Omental fat pad (tissue), 4 donors: ENCODE results near the gene ITPR3. TPM values are rescaled to one million over a fixed set of nuclear protein-coding genes. Genes with fewer than 3 reads are reported as not detected.

Source experiments
- ATAC-seq: fragments of 150-250 bp; one replicate; pipeline ENCODE4 v1.9.1; 2016; ENCODE audit warnings: mild to moderate bottlenecking, moderate library complexity; ENCODE audit not compliant: low FRiP score
- DNase-seq: peaks from one replicate; pipeline ENCODE4 v3.0.0-alpha.2; 2019; ENCODE audit warnings: low spot score
- total RNA-seq, 4 donors: library from RNA; depleted of rRNA; stranded (reverse); fragments of >200 nt; gene quantifications; one replicate each; pipeline ENCODE4 v1.1.0, GENCODE V29; 2016
- TF ChIP-seq, protein P1 (sequence below), 3 donors: fragments of 450-650 bp; IDR thresholded peaks; one replicate each; pipeline ENCODE4 v1.5.1; 2016 to 2017; ENCODE audit warnings: antibody characterized with exemption in 3 of 3, mild to moderate bottlenecking in 3 of 3, moderate library complexity in 2 of 3

The ITPR3 gene
- total RNA-seq, 4 donors from 2014 or later: 25.7 to 62.0 (median 35.9) TPM

DNA sequence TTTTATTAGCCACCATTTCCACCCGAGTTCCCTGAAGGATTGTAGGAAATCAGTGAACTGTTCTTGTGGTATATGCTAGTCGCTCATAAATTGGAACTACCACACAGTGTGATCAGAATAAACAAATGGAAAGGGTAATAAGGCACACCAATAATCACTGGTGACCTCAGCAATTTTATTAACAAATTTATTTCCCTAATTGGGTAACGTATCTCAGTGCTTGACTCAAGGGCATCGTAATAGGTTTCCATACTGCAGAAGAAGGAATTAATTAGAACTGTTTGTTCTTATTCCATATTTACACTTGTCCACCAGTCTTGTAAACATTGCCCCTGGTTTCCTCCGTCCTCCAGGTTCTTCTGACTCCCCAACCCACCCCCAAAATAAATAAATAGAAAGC, 100.4 kb downstream of the ITPR3 start:
- no peak for DNase-seq
- TF ChIP-seq, protein P1, sequence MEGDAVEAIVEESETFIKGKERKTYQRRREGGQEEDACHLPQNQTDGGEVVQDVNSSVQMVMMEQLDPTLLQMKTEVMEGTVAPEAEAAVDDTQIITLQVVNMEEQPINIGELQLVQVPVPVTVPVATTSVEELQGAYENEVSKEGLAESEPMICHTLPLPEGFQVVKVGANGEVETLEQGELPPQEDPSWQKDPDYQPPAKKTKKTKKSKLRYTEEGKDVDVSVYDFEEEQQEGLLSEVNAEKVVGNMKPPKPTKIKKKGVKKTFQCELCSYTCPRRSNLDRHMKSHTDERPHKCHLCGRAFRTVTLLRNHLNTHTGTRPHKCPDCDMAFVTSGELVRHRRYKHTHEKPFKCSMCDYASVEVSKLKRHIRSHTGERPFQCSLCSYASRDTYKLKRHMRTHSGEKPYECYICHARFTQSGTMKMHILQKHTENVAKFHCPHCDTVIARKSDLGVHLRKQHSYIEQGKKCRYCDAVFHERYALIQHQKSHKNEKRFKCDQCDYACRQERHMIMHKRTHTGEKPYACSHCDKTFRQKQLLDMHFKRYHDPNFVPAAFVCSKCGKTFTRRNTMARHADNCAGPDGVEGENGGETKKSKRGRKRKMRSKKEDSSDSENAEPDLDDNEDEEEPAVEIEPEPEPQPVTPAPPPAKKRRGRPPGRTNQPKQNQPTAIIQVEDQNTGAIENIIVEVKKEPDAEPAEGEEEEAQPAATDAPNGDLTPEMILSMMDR (IDR thresholded peaks at IDR 0.05): no peak
- ATAC-seq: no peak

DNA sequence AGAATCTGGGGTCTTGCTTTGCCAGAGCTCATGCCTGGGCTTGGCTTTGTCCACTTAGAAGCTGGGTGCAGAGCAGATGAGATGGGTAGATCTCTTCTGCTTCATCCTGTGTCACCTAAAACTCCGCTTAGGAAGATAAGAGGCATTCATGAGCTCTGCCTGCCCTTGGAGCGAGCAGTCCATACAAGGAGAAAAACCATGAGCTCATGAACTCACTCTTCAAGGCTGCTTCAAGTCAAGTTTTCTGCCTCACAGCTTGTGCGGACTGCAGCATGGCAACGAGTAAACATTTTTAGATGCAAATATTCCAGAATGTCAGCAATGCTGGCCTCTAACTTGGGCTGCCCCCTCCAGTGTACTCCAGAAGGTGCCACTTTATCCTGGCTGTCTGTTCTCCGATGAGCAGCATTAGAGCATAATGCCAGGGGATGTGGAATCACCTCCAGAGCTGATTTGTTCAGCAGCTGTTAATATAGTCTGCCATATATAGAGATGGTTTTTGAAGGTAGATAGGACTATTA, 101.0 kb downstream of the ITPR3 start:
- ATAC-seq: no peak
- TF ChIP-seq, protein P1 (IDR thresholded peaks at IDR 0.05): no peak
- DNase-seq: no peak

DNA sequence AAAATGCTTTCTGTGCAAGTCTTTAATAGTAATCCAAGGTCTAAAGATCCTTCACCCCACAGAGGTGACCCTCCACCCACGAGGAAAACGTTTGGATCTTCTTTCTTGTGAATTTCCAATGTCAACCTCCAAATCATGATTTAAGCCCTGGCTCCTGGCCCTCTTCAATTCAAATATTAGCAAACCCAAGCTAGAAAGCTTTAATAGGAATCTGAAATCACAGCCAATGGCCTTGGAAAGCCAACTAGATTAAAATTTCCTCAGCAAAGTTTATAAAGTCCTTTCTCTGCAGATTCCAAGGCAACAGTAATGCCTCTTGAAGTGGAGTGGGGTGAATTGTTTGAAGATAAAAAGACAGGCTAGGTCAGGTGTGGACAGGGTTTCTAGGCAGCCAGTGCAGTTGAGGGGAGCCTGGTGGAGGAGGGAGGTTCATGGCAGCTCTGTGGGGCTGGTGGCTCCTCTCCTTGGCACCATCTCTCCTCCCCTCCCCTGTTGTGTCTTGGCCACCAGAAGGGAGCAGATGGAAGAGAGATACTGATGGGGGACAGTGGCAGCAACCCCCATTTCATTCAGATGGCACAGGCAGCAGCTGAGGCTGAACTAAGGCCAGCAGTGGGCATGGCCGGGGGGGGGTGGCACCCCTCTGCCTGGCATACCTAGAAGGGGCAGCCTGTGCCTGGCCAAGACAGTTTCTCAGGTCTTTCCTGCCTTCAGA, 102.4 kb downstream of the ITPR3 start:
- TF ChIP-seq, protein P1 (IDR thresholded peaks at IDR 0.05): no peak
- DNase-seq: no peak
- no peak for ATAC-seq

DNA sequence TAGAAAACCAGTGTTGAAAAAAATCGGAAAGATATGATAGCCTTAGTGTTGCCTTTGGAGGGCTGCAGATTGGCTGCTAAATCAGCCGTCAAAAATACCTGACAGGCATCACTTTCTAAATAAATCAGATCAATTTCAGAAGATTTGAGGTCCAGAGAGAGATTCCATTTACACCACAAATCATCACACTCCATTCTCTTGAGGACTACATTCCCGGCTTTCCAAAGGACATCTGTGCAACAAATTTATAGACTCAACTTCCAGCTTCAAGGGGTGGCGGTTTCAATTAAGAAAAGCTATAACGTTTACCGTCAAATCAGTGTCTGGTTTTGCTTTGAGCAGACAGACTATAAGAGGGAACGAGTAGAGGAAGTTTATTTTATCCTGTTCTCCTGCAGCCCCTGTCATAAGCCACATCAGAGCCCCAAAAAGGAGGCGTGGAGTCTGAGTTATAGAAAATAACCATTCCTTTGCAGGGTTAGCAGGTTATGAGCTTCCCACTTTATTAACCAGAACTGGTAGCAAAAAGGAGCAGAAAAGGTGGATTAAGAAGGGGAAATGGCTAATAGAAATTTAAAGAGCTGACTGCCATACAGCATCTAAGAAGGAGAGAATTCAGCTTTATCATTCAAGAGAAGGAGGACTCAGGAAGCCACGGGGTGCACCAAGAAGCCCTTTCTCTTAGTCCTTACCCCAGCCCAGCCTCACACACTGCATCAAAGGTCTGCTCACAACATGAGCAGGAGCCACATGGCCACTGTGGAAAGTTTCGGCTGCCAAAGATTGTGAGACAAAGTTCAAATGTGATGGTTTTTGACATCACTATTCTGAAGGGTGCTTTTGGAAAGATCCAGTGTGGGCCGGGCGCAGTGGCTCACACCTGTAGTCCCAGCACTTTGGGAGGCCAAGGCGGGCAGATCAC, 103.2 kb downstream of the ITPR3 start:
- DNase-seq: no peak
- no peak for ATAC-seq
- TF ChIP-seq, protein P1 (IDR thresholded peaks at IDR 0.05): no peak

DNA sequence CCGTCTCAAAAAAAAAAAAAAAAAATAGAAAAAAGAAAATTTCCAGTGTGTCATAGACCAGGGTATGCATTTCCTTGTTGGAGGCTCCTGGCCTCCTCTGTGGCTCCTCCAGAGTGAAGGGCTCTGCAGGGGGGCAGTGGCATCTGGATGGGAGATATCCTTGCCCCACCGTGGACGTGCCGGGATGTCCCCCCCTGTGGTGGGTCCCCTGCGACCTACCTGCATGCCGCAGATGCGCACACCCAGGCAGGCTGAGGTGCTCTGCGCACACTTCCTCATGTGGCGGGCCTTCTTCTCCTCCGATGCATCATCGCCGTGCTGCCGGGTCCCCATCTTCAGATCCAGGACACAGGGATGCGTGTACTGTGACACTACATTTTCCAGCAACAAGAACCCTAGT, 104.1 kb downstream of the ITPR3 start:
- DNase-seq (no peak), ATAC-seq (no peak)
- TF ChIP-seq, protein P1 (IDR thresholded peaks at IDR 0.05): no peak

DNA sequence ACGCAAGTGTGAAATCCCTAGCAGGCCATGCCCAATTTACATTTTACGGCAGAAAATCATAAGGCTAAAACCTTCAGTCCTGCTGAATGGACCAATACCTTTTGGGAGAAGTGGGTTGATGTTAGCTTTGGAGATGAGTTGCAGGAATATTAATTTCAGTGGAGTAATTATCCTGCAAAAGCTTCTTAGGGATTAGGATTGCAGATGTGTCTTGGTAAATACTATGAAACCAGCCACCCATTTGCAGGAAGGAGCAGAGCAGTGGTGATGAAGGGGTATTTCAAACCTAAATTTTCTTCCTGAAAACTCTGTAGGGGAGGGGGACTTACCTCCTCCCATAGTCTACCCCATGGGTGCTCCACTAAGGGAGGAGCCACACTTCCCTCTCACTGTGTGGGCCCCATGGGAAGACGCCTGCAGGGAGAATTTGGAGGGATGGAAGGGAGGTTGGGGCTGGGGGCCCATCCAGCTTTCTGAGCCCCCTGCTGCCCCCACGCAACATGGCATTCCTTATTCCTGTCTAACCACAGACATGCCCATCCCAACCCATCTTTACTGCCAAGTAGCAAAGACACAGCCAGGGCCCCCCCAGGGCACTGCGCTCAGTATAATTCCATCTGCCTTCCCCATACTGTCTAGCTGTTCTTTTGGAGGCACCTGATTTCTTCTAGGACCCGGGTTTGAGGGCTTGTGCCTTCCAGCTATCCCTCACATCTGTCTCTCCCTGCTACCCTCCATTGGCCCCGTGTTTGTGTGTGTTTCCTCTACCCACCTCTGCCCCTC, 105.0 kb downstream of the ITPR3 start:
- no peak for ATAC-seq
- TF ChIP-seq, protein P1 (IDR thresholded peaks at IDR 0.05): no peak

More for the DNA sequence above, 105.0 kb downstream of the ITPR3 start:
- DNase-seq: no peak
